ENCODE measurements around the gene ERP44.

- TF ChIP-seq POLR2A (IDR thresholded peaks at IDR 0.05): no peak
- no peak for TF ChIP-seq CTCF (IDR thresholded peaks at IDR 0.05 in 8 of 11, conservative IDR thresholded peaks at IDR 0.05 in 3 of 11)
- no peak for TF ChIP-seq POLR2AphosphoS5 (IDR thresholded peaks at IDR 0.05)
Observed at GRCh38 chr9:100056561-100056960, 42.2 kb downstream of the ERP44 start.
